ENCODE measurements around the gene PRELP.
"Not testable (repeated sequence)": the region's sequence is repeated elsewhere in the genome, so short reads cannot be mapped to it uniquely, and the experiment has no call there.

PRELP gene

GRCh38 chr1:203516184-203516583 lies 40.6 kb downstream of the PRELP start:
- no peak overlapping the region for H3K4me3 ChIP-seq (ENCODE audit: low read length)
- H3K27ac ChIP-seq (ENCODE audit: low read depth, low read length): no peak overlapping the region
- peaks cover 46% of the 10 kb centered on the region for H3K4me1 ChIP-seq (ENCODE audit: control insufficient read depth, insufficient read depth, low read length)
- no peak overlapping the region for H3K9ac ChIP-seq (ENCODE audit: low read length)
- H3K27me3 ChIP-seq (ENCODE audit: control insufficient read depth, insufficient read depth, low read length): no peaks in the 10 kb centered on the region
- H3K36me3 ChIP-seq (ENCODE audit: control insufficient read depth, insufficient read depth, low read length): no peaks in the 10 kb centered on the region

- Histone ChIP-seq H3K4me1 (ENCODE audit: control insufficient read depth, insufficient read depth, low read length) (peaks cover 46% of the 10 kb centered on the region), H3K27ac (ENCODE audit: low read depth, low read length) (no peak overlapping the region), H3K27me3 (ENCODE audit: control insufficient read depth, insufficient read depth, low read length) (no peaks in the 10 kb centered on the region)
Observed at GRCh38 chr1:203516906-203517305, 41.3 kb downstream of the PRELP start.

DNA sequence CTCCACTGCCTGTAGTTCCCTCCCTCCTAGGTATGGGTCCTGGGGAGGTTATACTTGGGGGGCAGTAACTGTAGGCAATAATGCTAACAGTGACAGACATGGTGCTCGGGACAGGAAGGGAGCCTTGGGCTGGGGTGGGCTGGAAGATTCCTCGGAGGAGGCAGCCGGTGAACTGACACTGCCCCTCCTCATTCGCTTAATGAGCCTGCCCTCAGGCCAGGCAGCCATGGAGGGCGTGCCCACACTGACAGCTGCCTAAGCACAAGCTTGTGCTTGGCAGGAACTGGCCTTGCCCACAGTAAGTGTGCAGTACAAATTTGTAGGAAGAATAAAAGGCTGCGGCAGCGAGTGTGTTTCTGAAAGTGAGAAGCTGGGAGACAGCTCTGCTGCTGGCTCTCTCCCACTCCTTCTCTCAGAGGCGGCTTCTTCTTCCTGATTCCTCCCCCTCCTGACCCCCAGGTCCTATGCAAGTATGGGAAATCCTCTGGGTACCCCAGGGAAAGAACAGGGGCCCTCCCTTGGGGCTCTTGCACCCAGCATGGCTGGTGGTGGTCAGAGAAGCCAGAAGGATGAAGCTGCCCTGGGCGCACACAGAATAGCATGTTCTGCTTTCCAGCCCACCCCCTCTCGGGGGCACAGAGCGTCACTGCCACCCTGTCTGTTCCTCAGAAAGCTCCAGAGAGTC lies 42.0 kb downstream of the PRELP start:
- no peaks in the 10 kb centered on the region for H3K36me3 ChIP-seq (ENCODE audit: control insufficient read depth, insufficient read depth, low read length)
- H3K4me1 ChIP-seq (ENCODE audit: control insufficient read depth, insufficient read depth, low read length): peaks cover 43% of the 10 kb centered on the region
- H3K4me3 ChIP-seq (ENCODE audit: low read length): no peak overlapping the region
- H3K27me3 ChIP-seq (ENCODE audit: control insufficient read depth, insufficient read depth, low read length): no peaks in the 10 kb centered on the region
- no peak overlapping the region for H3K27ac ChIP-seq (ENCODE audit: low read depth, low read length)
- no peak overlapping the region for H3K9ac ChIP-seq (ENCODE audit: low read length)

More at GRCh38 chr1:203516906-203517305, 41.3 kb downstream of the PRELP start:
- Histone ChIP-seq H3K9ac (ENCODE audit: low read length) (no peak overlapping the region), H3K4me3 (ENCODE audit: low read length) (no peak overlapping the region), H3K36me3 (ENCODE audit: control insufficient read depth, insufficient read depth, low read length) (no peaks in the 10 kb centered on the region)

DNA sequence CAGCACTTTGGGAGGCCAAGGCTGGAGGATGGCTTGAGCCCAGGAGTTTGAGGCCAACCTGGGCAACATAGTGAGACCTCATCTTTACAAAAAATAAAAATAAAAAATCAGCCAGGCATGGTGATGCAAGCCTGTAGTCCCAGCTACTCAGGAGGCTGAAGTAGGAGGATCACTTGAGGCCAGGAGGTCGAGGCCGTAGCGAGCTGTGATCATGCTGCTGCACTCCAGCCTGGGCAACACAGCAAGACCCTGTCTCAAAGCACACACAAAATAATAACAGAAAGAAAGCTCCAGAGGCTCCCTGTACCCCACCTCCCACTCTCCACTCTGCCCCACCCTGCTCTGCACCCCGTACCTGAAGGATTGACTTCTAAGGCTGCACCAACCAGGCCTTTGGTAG lies 42.5 kb downstream of the PRELP start:
- not testable (repeated sequence) for H3K9ac ChIP-seq (ENCODE audit: low read length); H3K27ac ChIP-seq (ENCODE audit: low read depth, low read length); H3K27me3 ChIP-seq (ENCODE audit: control insufficient read depth, insufficient read depth, low read length); H3K36me3 ChIP-seq (ENCODE audit: control insufficient read depth, insufficient read depth, low read length); H3K4me3 ChIP-seq (ENCODE audit: low read length)
- H3K4me1 ChIP-seq (ENCODE audit: control insufficient read depth, insufficient read depth, low read length): peaks cover 42% of the 10 kb centered on the region

- Histone ChIP-seq H3K9ac (ENCODE audit: low read length) (no peak overlapping the region), H3K27me3 (ENCODE audit: control insufficient read depth, insufficient read depth, low read length) (no peaks in the 10 kb centered on the region), H3K4me3 (ENCODE audit: low read length) (no peak overlapping the region), H3K27ac (ENCODE audit: low read depth, low read length) (no peak overlapping the region), H3K36me3 (ENCODE audit: control insufficient read depth, insufficient read depth, low read length) (no peaks in the 10 kb centered on the region), H3K4me1 (ENCODE audit: control insufficient read depth, insufficient read depth, low read length) (peaks cover 38% of the 10 kb centered on the region)
Observed at GRCh38 chr1:203518541-203518940, 42.9 kb downstream of the PRELP start.

DNA sequence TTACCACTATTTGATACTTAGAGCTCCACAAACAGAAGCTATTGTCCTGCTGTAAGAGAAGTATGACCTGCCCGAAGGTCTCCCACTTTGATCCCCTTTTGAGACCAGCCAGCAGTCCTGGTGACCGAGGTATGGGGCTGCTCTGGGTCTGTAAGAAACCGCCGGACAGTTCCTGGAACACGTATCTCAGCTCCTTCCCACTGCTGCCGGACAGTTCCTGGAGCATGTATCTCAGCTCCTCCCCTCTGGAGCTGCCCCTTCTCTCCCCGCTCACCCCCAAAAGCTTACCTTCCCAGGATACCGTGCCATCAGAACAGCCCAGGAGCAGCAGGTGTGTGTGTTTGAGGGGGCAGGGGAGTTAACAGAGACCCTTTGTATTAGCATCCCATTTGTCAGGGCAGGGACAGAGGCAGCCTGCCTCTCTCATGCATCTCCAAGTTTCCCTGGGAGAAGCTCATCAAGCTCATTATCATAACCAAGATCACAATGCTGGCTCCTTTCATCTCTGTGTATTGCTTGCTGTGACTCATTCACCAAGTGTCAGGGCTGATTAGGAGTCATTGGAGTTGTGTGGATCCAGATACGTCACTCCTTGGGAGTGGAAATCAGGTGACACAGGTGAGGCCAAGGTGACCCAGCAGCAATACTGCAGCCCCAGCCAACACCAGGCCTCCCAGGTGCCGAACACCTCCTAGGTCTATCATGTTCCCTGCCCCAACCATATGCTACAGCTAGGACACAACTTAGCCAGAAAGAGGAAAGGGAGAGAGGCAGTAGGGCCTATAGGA lies 43.6 kb downstream of the PRELP start:
- H3K9ac ChIP-seq (ENCODE audit: low read length): no peak overlapping the region
- H3K27ac ChIP-seq (ENCODE audit: low read depth, low read length): no peak overlapping the region
- no peaks in the 10 kb centered on the region for H3K27me3 ChIP-seq (ENCODE audit: control insufficient read depth, insufficient read depth, low read length)
- H3K36me3 ChIP-seq (ENCODE audit: control insufficient read depth, insufficient read depth, low read length): no peaks in the 10 kb centered on the region
- no peak overlapping the region for H3K4me3 ChIP-seq (ENCODE audit: low read length)
- H3K4me1 ChIP-seq (ENCODE audit: control insufficient read depth, insufficient read depth, low read length): peaks cover 35% of the 10 kb centered on the region

DNA sequence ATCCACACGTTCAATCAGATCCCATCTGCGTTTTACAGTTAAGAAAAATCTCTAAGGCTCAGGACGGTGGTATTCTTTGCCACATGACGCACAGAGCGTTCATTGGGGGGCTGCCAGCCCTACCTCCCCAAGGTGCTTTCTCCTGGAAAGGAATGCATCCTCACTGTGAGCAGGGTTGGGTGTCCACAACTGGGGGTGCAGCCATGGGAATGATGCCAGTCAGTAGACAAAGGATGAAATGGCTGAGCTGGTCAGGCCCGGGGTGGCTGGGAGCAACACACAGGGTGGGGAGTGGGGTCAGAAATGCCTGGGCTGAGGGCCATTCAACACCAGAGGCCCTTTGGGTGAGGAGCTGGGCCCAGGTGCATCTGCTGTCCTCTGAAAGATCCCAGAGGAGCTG lies 44.3 kb downstream of the PRELP start:
- H3K27me3 ChIP-seq (ENCODE audit: control insufficient read depth, insufficient read depth, low read length): no peaks in the 10 kb centered on the region
- H3K27ac ChIP-seq (ENCODE audit: low read depth, low read length): peak overlapping the region; percentile 25
- no peak overlapping the region for H3K9ac ChIP-seq (ENCODE audit: low read length)
- H3K4me1 ChIP-seq (ENCODE audit: control insufficient read depth, insufficient read depth, low read length): peaks cover 38% of the 10 kb centered on the region
- no peak overlapping the region for H3K4me3 ChIP-seq (ENCODE audit: low read length)
- no peaks in the 10 kb centered on the region for H3K36me3 ChIP-seq (ENCODE audit: control insufficient read depth, insufficient read depth, low read length)

DNA sequence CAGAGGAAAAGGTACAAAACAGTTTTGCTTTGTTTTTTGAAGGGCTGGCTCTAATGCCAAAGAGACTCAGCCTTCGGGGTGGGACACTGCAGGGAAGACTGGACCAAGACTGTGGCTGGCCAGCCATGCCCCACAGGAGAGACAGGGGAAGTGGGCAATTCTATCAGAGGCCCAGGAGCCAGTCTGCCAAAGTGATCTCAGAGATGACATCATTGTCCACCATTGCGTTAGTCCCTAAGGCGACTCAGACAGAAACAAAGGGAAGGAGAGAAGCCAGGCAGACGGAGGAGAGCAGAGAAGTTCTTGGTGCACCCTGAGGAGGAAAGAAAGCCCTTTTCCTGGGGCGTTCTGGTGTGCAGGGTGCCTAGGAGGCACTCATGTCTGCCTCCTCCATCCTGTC lies 44.7 kb downstream of the PRELP start:
- Histone ChIP-seq H3K36me3 (ENCODE audit: control insufficient read depth, insufficient read depth, low read length) (no peaks in the 10 kb centered on the region), H3K4me3 (ENCODE audit: low read length) (no peak overlapping the region), H3K9ac (ENCODE audit: low read length) (no peak overlapping the region), H3K27ac (ENCODE audit: low read depth, low read length) (peak overlapping the region; percentile 25), H3K4me1 (ENCODE audit: control insufficient read depth, insufficient read depth, low read length) (peaks cover 42% of the 10 kb centered on the region), H3K27me3 (ENCODE audit: control insufficient read depth, insufficient read depth, low read length) (no peaks in the 10 kb centered on the region)

DNA sequence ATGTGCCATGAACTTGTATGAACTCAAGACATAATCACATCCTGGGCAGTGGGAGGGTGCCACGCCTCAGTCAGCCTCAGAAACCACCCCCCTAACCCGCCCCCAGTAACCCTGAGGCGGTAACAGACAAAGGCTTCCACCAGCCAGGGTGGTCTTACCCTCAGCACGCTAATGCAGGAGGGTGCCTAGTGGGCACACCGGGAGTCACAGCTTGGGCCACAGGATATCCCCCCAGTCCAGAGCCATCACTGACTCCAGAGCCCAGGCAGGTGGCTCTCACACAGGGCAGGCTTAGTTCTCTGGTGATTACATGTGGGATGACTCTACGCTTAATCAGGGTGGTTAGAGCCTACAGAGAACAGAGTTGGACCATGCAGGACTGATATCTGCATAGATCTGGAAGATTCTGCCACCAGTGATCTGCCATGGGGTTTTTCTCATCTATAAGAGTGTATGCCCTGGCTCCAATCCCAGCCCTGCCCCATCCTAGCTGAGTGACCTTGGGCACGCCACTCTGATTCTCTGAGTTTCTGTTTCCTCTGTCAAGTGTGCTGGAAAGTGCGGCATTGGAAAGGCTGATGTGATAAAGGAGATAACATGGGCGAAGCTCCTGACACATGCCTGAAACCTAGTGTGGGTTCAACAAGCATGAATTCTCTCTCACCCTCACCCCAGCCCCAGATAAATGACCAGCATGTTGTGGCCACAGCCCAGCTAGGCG lies 45.6 kb downstream of the PRELP start:
- Histone ChIP-seq H3K27ac (ENCODE audit: low read depth, low read length) (peak overlapping the region; percentile 24), H3K4me1 (ENCODE audit: control insufficient read depth, insufficient read depth, low read length) (peaks cover 44% of the 10 kb centered on the region), H3K36me3 (ENCODE audit: control insufficient read depth, insufficient read depth, low read length) (no peaks in the 10 kb centered on the region), H3K27me3 (ENCODE audit: control insufficient read depth, insufficient read depth, low read length) (no peaks in the 10 kb centered on the region), H3K9ac (ENCODE audit: low read length) (no peak overlapping the region), H3K4me3 (ENCODE audit: low read length) (no peak overlapping the region)

- H3K9ac ChIP-seq (ENCODE audit: low read length): no peak overlapping the region
- no peaks in the 10 kb centered on the region for H3K36me3 ChIP-seq (ENCODE audit: control insufficient read depth, insufficient read depth, low read length)
- H3K4me3 ChIP-seq (ENCODE audit: low read length): no peak overlapping the region
- peak overlapping the region; percentile 24 for H3K27ac ChIP-seq (ENCODE audit: low read depth, low read length)
- H3K27me3 ChIP-seq (ENCODE audit: control insufficient read depth, insufficient read depth, low read length): no peaks in the 10 kb centered on the region
- H3K4me1 ChIP-seq (ENCODE audit: control insufficient read depth, insufficient read depth, low read length): peaks cover 50% of the 10 kb centered on the region
Observed at GRCh38 chr1:203521812-203522211, 46.2 kb downstream of the PRELP start.

DNA sequence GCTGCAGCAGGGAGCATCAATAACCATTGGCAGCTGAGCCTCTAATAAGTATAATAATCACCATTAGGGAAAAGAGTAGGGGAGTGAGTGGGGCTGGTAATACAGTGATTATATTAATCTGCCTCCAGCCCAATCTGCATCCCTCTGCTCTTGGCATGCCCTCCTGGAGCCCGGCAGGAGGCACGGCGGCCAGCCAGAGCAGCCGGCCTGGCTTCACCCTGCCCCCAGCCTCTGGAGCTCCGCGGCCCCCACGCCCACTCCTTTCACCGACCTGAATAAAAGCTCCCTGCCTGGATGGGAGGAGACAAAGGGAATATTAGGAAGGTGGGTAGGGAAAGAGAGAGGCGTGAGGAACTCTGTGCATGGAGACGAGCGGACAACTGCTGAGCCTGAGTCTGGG lies 46.6 kb downstream of the PRELP start:
- Histone ChIP-seq H3K27ac (ENCODE audit: low read depth, low read length) (peak overlapping the region; percentile 24), H3K27me3 (ENCODE audit: control insufficient read depth, insufficient read depth, low read length) (no peaks in the 10 kb centered on the region), H3K4me3 (ENCODE audit: low read length) (no peak overlapping the region), H3K9ac (ENCODE audit: low read length) (no peak overlapping the region), H3K4me1 (ENCODE audit: control insufficient read depth, insufficient read depth, low read length) (peaks cover 50% of the 10 kb centered on the region), H3K36me3 (ENCODE audit: control insufficient read depth, insufficient read depth, low read length) (no peaks in the 10 kb centered on the region)

GRCh38 chr1:203523667-203524066 lies 48.1 kb downstream of the PRELP start:
- peak overlapping the region; percentile 32 for H3K27ac ChIP-seq (ENCODE audit: low read depth, low read length)

More at GRCh38 chr1:203523667-203524066, 48.1 kb downstream of the PRELP start:
- Histone ChIP-seq H3K27me3 (ENCODE audit: control insufficient read depth, insufficient read depth, low read length) (no peaks in the 10 kb centered on the region), H3K9ac (ENCODE audit: low read length) (no peak overlapping the region), H3K4me1 (ENCODE audit: control insufficient read depth, insufficient read depth, low read length) (peaks cover 50% of the 10 kb centered on the region), H3K36me3 (ENCODE audit: control insufficient read depth, insufficient read depth, low read length) (no peaks in the 10 kb centered on the region), H3K4me3 (ENCODE audit: low read length) (no peak overlapping the region)

Data from rectal smooth muscle tissue (tissue), 1 donor.